ENCODE measurements around the gene PCDHGA2.
"Not testable (repeated sequence)": the region's sequence is repeated elsewhere in the genome, so short reads cannot be mapped to it uniquely, and the experiment has no call there.

PCDHGA2 gene

DNA sequence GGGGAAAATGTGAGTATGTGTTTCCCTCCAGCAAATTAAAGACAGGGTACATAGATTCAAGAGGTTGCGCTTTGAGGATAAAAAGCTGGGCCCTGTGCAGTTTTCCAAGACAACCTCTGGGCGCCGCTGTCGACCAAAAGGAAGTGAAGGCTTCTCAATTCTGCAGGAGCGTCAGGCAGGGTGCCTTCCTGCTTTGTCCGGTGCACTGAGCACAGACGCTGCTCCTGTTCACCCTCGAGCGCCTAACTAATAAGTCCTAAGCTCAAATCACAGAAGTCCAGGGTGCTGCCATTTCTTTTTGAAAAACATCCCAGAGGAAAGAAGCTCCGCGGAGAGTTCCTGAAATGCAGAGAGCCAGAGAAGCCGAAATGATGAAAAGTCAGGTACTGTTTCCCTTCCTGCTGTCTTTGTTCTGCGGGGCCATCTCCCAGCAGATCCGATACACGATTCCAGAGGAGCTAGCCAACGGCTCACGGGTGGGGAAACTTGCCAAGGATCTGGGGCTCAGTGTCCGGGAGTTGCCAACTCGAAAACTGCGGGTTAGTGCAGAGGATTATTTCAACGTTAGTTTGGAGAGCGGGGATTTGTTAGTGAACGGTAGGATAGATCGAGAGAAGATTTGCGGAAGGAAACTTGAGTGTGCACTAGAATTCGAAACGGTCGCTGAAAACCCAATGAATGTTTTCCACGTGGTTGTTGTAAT is 11.5 kb downstream of the PCDHGA2 start, which contains the start of gene PCDHGB1:
PCDHGB1 (plus strand) TSS at position 183 of the 703 bp plus-strand sequence; CDS start at position 345, 162 bp downstream.
- FAIRE-seq = no peak

DNA sequence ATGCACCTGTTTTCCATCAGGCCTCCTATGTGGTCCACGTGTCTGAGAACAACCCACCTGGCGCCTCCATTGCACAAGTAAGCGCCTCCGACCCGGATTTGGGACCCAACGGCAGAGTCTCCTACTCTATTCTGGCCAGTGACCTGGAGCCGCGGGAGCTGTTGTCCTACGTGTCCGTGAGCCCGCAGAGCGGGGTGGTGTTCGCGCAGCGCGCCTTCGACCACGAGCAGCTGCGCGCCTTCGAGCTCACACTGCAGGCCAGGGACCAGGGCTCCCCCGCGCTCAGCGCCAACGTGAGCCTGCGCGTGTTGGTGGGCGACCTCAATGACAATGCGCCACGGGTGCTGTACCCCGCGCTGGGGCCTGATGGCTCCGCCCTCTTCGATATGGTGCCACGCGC is 13.0 kb downstream of the PCDHGA2 start:
- FAIRE-seq = no peak

DNA sequence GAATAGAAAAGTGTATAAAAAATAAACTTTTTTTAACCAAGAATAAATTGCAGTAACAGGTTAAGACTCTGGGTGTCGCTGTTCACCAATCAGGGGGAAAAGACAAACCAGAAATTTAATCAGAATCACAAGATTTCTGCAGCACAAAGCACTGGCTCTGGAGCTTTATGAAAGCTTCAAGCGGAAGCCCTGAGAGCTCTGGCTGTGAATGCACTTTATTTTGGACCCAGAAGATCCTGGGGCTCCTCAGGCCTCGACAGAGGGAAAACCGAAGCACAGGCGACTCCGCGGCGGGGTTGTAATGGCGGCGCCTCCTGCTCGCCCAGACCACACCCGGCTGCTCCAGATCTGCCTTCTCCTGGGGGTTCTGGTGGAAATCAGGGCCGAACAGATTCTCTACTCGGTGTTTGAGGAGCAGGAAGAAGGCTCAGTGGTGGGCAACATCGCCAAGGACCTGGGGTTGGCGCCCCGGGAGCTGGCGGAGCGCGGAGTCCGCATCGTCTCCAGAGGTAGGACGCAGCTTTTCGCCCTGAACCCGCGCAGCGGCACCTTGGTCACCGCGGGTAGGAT is 16.4 kb downstream of the PCDHGA2 start, which contains the start of gene PCDHGA4:
PCDHGA4 (plus strand) TSS at position 122 of the 570 bp plus-strand sequence; CDS start at position 209, 87 bp downstream.
- no peak for FAIRE-seq

DNA sequence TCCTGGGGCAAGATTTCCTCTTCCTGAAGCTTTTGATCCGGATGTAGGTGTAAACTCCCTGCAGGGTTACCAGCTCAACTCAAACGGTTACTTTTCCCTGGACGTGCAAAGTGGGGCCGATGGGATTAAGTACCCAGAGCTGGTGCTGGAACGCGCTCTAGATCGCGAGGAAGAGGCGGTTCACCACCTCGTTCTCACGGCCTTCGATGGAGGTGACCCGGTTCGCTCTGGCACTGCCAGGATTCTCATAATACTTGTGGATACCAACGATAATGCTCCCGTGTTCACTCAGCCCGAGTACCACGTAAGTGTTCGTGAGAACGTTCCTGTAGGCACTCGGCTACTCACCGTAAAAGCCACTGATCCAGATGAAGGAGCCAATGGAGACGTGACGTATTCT is 17.1 kb downstream of the PCDHGA2 start:
- FAIRE-seq = no peak

DNA sequence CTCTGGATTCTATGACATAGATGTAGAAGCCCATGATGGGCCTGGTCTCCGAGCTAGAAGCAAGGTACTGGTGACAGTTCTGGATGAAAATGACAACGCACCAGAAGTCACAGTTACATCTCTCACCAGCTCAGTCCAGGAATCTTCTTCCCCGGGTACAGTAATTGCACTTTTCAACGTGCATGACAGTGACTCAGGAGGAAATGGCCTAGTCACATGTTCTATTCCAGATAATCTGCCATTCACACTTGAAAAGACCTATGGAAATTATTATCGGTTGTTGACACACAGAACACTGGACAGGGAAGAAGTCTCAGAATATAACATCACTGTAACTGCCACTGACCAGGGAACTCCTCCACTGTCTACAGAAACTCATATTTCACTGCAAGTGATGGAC is 17.6 kb downstream of the PCDHGA2 start:
- FAIRE-seq = no peak

DNA sequence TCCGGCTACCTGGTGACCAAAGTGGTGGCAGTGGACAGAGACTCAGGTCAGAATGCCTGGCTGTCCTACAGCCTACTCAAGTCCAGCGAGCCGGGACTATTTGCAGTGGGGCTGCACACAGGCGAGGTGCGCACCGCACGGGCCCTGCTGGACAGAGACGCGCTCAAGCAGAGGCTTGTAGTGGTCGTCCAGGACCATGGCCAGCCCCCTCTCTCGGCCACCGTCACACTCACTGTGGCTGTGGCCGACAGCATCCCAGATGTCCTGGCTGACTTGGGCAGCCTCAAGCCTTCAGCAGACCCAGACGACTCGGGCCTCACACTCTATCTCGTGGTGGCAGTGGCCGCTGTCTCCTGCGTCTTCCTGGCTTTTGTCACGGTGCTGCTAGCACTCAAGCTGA is 18.4 kb downstream of the PCDHGA2 start:
- no peak for FAIRE-seq

DNA sequence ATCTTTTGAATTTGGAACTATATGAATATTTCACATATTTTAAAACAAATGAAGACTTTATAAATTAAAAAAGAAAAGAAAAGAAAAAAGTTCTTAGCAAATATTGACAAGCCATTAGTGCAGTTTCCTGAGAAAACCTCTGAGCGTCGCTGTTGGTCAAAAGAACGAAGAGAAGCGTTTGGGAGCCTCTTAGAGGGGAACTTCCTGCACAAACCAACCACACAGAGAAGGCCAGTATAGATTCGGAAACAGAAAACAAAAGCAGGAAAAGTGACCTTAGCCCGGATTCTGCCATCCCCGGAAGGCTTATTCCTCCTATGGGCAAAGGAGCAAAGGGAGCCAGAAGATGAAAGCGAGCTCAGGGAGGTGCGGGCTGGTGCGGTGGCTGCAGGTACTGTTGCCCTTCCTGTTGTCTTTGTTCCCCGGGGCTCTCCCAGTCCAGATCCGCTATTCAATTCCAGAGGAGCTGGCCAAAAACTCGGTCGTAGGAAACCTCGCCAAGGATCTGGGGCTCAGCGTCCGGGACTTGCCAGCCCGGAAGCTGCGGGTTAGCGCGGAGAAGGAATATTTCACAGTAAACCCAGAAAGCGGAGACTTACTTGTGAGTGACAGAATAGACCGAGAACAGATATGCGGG is 21.3 kb downstream of the PCDHGA2 start, which contains the start of gene PCDHGB2:
PCDHGB2 (plus strand) TSS at position 205 of the 637 bp plus-strand sequence; CDS start at position 347, 142 bp downstream.
- FAIRE-seq = no peak

DNA sequence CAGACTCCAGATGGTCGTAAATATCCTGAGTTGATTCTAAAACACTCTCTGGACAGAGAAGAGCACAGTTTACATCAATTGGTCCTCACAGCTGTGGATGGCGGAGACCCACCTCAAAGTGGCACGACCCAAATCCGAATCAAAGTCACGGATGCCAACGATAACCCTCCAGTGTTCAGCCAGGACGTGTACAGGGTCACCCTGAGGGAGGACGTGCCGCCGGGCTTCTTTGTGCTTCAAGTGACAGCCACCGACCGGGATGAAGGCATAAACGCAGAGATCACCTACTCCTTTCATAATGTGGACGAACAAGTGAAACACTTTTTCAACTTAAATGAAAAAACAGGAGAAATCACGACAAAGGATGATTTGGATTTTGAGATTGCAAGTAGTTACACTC is 22.1 kb downstream of the PCDHGA2 start:
- FAIRE-seq = no peak

DNA sequence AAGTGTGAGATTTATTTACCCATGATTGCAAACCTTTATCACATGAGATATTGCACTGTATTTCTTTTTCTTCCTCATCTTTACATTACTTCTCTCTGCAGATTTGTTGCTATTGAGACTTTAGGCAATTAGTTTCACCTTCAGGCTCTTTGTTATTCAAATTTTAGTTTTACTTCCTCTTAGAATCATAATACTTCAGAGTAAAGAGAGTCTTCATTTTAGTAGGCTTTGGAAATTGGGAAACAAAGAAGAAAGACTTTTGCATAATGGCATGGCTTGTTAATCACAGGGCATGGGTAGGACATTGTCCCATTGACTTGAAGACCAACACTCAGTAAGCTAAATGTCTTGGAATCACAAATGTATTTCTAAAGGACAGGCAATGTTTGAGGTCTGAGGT is 24.2 kb downstream of the PCDHGA2 start:
- FAIRE-seq = no peak

DNA sequence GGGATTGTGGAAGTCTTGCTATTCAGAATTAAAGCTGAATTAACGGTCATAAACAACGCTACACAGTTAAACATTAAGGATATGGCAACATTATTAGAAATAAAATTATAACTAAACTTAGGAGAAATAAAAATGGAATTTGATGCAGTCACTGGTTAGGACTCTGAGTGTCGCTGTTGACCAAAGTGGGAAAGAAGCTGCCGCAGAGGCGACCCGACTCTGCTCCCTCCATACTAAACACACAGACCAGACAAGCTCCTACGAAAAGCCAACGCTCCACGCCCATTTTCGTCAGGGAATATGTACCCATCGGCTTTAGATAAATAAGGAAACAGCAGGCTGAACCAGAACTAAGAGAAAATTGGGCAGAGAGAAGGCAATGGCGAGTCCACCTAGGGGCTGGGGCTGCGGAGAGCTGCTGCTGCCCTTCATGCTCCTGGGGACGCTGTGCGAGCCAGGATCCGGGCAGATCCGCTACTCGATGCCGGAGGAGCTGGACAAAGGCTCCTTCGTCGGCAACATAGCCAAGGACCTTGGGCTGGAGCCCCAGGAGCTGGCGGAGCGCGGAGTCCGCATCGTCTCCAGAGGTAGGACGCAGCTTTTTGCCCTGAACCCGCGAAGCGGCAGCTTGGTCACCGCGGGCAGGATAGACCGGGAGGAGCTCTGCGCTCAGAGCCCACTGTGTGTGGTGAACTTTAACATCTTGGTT is 25.5 kb downstream of the PCDHGA2 start, which contains the start of gene PCDHGA5:
PCDHGA5 (plus strand) TSS at position 211 of the 709 bp plus-strand sequence; CDS start at position 380, 169 bp downstream.
- FAIRE-seq = no peak

DNA sequence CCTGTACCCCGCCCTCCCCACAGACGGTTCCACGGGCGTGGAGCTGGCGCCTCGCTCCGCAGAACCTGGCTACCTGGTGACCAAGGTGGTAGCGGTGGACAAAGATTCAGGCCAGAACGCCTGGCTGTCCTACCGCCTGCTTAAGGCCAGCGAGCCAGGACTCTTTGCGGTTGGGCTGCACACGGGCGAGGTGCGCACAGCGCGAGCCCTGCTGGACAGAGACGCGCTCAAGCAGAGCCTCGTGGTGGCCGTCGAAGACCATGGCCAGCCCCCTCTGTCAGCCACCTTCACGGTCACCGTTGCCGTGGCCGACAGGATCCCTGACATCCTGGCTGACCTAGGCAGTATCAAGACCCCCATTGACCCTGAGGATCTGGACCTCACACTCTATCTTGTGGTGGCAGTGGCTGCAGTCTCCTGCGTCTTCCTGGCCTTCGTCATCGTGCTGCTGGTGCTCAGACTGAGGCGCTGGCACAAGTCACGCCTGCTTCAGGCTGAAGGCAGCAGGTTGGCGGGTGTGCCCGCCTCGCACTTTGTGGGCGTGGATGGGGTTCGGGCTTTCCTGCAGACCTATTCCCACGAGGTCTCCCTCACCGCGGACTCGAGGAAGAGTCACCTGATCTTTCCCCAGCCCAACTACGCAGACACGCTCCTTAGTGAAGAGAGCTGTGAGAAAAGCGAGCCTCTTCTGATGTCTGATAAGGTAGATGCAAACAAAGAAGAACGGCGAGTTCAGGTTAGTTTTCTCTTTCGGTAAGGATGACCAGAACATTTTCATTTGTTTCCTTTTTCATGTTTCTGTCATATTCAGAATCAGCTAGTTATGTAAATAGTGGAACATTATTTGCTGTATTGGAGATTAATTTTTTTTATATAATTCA is 27.7 kb downstream of the PCDHGA2 start:
- FAIRE-seq = no peak

DNA sequence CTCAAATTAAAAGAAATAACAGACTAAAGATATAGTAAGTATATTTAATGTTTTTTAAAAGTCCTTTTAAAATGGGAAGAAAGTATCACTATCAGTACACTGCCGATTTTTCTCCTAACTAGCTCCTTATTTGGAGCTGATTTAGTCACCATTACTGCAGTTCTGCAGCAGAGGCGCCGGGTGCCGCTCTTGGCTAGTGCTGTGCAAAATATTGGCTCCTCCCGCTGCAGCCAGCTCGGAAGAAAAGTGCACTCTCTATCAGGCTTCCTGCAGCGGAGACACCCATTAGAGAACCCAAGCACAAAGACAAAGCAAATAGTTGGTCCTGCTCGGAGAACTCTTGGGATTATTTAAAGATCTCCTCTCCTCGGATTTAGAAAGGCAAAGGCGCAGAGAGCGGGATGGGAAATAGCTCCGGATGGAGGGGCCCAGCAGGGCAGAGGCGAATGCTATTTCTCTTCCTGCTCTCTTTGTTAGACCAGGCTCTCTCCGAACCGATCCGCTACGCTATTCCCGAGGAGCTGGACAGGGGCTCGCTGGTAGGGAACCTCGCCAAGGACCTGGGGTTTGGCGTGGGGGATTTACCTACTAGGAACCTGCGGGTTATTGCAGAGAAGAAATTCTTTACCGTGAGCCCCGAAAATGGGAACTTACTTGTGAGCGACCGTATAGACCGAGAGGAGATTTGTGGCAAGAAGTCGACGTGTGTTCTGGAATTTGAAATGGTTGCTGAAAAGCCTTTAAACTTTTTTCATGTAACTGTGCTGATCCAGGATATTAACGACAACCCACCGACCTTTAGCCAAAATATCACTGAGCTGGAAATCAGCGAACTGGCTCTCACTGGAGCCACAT is 31.7 kb downstream of the PCDHGA2 start, which contains the start of gene PCDHGB3:
PCDHGB3 (plus strand) TSS at position 249 of the 855 bp plus-strand sequence; CDS start at position 402, 153 bp downstream.
- FAIRE-seq = no peak

DNA sequence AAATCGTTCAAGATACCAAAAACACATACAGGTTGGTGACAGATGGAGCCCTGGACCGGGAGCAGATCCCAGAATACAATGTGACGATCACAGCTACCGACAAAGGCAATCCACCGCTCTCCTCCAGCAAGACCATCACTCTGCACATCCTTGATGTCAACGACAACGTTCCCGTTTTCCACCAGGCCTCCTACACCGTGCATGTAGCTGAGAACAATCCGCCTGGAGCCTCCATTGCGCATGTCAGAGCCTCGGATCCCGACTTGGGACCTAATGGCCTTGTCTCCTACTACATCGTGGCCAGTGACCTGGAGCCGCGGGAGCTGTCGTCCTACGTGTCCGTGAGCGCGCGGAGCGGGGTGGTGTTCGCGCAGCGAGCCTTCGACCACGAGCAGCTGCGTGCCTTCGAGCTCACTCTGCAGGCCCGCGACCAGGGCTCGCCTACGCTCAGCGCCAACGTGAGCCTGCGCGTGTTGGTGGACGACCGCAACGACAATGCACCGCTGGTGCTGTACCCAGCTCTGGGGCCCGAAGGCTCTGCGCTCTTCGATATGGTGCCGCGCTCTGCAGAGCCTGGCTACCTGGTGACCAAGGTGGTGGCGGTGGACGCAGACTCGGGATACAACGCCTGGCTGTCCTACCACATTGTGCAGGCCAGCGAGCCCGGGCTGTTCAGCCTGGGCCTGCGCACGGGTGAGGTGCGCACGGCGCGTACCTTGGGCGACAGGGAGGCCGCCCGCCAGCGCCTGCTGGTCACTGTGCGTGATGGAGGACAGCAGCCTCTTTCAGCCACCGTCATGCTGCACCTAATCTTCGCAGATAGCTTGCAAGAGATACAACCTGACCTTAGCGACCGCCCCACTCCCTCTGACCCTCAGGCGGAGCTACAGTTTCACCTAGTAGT is 33.3 kb downstream of the PCDHGA2 start:
- FAIRE-seq = no peak

DNA sequence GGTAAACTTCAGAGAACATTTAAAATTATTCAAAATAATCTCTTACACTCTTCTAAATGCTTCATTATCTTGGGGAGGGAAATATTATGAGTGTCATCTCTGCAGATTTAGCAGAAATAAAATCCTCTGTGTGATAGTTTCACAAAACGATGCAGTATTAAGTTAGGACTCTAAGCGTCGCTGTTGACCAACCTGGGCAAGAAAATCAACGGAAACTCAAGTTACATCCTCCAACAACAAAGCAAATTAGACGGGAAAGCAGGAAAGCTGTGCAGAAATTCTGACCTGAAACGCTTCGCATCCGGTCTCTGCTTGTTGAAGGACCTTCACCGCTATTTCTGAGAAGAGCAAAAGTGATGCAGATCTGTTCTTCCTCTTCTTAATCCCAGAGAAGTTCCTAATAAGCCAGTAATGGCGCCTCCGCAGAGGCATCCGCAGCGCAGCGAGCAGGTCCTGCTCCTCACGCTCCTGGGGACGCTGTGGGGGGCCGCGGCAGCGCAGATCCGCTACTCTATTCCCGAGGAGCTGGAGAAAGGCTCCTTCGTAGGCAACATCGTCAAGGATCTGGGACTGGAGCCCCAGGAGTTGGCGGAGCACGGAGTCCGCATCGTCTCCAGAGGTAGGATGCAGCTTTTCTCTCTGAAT is 35.2 kb downstream of the PCDHGA2 start, which contains the start of gene PCDHGA6:
PCDHGA6 (plus strand) TSS at position 219 of the 645 bp plus-strand sequence; CDS start at position 412, 193 bp downstream.
- no peak for FAIRE-seq

DNA sequence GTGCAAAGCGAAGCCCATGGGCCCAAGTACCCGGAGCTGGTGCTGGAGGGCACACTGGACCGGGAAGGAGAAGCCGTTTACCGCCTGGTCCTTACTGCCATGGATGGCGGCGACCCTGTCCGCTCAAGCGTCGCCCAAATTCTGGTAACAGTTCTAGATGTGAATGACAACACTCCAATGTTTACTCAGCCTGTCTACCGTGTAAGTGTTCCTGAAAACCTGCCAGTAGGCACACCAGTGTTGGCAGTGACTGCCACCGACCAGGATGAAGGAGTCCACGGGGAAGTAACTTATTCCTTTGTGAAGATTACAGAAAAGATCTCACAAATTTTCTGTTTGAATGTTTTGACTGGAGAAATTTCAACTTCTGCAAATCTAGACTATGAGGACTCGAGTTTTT is 36.1 kb downstream of the PCDHGA2 start:
- FAIRE-seq = no peak

DNA sequence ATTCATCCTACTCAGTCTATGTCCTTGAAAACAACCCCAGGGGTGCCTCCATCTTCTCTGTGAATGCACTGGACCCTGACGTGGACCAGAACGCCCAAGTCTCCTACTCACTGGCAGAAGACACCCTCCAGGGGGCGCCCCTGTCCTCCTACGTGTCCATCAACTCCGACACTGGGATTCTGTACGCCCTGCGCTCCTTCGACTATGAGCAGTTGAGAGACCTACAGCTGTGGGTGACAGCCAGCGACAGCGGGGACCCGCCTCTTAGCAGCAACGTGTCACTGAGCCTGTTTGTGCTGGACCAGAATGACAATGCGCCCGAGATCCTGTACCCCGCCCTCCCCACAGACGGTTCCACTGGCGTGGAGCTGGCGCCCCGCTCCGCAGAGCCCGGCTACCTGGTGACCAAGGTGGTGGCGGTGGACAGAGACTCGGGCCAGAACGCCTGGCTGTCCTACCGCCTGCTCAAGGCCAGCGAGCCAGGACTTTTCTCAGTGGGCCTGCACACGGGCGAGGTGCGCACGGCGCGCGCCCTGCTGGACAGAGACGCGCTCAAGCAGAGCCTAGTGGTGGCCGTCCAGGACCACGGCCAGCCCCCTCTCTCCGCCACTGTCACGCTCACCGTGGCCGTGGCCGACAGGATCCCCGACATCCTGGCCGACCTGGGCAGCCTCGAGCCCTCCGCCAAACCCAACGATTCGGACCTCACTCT is 37.0 kb downstream of the PCDHGA2 start:
- FAIRE-seq = not testable (repeated sequence)

DNA sequence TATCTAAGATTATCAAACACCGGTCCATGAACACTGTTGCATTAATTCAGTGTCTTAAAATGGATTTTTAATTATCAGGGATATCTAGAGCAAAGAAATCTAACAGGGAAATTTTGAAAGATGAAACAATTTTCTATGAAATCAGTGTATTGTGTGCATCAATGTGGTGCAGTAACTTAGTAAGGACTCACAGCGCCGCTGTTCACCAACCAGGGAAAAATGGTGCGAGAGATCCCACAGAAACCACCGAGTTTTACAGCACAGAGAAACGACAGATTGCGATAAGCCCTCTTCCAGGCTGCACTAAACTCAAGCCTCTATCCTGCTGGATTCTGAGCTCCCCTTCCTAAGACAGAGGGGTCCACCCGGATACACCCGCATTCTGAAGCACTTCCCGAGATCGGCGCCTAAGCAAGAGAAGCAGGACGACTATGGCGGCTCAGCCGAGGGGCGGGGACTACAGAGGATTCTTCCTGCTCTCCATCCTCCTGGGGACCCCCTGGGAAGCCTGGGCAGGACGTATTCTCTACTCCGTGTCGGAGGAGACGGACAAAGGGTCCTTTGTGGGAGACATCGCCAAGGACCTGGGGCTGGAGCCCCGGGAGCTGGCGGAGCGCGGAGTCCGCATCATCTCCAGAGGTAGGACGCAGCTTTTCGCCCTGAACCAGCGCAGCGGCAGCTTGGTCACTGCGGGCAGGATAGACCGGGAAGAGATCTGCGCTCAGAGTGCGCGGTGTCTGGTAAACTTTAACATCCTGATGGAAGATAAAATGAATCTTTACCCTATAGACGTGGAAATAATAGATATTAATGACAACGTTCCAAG is 44.1 kb downstream of the PCDHGA2 start, which contains the start of gene PCDHGA7:
PCDHGA7 (plus strand) TSS at position 274 of the 826 bp plus-strand sequence; CDS start at position 432, 158 bp downstream.
- FAIRE-seq = no peak
